ENCODE data around the gene MAP1LC3C. TPM values are rescaled to one million over a fixed set of nuclear protein-coding genes. Genes with fewer than 3 reads are reported as not detected.

Gene MAP1LC3C
- total RNA-seq, 8 experiments from 2014 or later = 0.54 to 4.8 (median 0.92) TPM; not detected in 3

Other genes with a start within 250 kb of the MAP1LC3C start
- 10 to 100 TPM in 3 of 8 experiments, 1 to 10 TPM in 4, under 1 TPM in 1; 0.92 to 29.6 (median 1.6) TPM for gene EXO1, start 150.9 kb downstream of the MAP1LC3C start, total RNA-seq
- under 1 TPM in 3 of 8 experiments, not detected in 5; 0.25 to 0.81 (median 0.45) TPM for gene BECN2, start 41.3 kb downstream of the MAP1LC3C start, total RNA-seq

All from motor neuron (in vitro differentiated cells).